HG03521 (cell line): Measurements from ENCODE around the gene HOXA10.
A peak's percentile ranks its signal among the peaks of the same experiment; 100 is the strongest.

ENCODE experiments used
- ATAC-seq: cut with Tn5 transposase; IDR thresholded peaks from one replicate; pipeline ENCODE4 v1.9.1; 2021; ENCODE audit warnings: mild to moderate bottlenecking, moderate library complexity; ENCODE audit not compliant: unreplicated experiment

Gene HOXA10

GRCh38 chr7:27168265-27168947 is 5.7 kb downstream of the HOXA10 start:
- ATAC-seq: no peak

- ATAC-seq: no peak
These were observed 6.2 kb downstream of the HOXA10 start for GRCh38 chr7:27167916-27168264.

GRCh38 chr7:27166531-27167505 is 7.3 kb downstream of the HOXA10 start:
- ATAC-seq: no peak

GRCh38 chr7:27165996-27166530 is 8.1 kb downstream of the HOXA10 start:
- no peak for ATAC-seq

- no peak for ATAC-seq
These were observed 8.8 kb downstream of the HOXA10 start, which contains the start of gene HOXA9 for GRCh38 chr7:27165089-27165995. Gene HOXA9 (minus strand): TSS chr7:27165537. CDS start chr7:27165457, 80 bp downstream.

- ATAC-seq: no peak
These were observed 9.6 kb downstream of the HOXA10 start for GRCh38 chr7:27164367-27165088.

GRCh38 chr7:27164045-27164366 is 10.1 kb downstream of the HOXA10 start:
- no peak for ATAC-seq

GRCh38 chr7:27163288-27164044 is 10.7 kb downstream of the HOXA10 start:
- no peak for ATAC-seq

- ATAC-seq: no peak
These were observed 11.4 kb downstream of the HOXA10 start for GRCh38 chr7:27162561-27163287.

- no peak for ATAC-seq
These were observed 12.2 kb downstream of the HOXA10 start for GRCh38 chr7:27161721-27162560.

- ATAC-seq: no peak
These were observed 12.9 kb downstream of the HOXA10 start for GRCh38 chr7:27161214-27161720.

- ATAC-seq: peak; percentile 40
These were observed 13.4 kb downstream of the HOXA10 start for GRCh38 chr7:27160546-27161213.

GRCh38 chr7:27160145-27160545 is 14.0 kb downstream of the HOXA10 start:
- ATAC-seq: no peak

GRCh38 chr7:27159266-27160144 is 14.6 kb downstream of the HOXA10 start:
- no peak for ATAC-seq

GRCh38 chr7:27158436-27159265 is 15.5 kb downstream of the HOXA10 start:
- ATAC-seq: no peak
